GM12873 (cell line): ENCODE measurements around the gene B3GAT2.

Experiments used
- TF ChIP-seq, protein P1 (sequence below): IDR thresholded peaks from 2 replicates; pipeline ENCODE4 v1.5.1; 2012; ENCODE audit warnings: low read depth, mild to moderate bottlenecking, moderate library complexity, low read length, control low read depth; ENCODE audit not compliant: insufficient read depth; ENCODE audit errors: missing control alignments

Gene B3GAT2

DNA sequence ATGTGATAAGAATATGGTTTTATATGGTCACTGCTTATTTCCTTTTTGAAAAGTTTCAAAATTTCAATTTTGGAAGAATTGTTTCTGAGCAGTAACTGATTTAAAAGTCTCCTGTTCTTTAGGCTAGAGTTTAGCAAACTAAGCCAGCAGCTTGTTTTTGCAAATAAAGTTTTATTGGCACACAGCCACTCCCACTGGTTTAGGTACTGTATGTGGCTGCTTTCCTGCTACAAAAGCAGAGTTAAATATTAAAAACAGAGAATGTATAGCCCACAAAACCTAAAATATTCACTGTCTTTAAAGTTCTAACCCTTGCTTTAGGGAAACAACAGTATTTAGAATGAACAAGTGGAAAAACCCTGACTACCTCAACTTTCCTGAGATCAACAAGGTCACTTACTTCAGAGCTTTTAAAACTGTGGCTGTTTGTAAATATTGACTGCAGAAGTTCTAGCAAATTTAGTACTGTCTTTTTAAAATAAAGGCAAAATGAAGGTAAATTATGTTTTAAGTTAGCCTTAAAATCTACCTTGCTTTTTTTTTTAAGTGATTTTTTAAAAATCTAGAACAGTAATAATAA lies 104.1 kb downstream of the B3GAT2 start:
- TF ChIP-seq, protein P1, sequence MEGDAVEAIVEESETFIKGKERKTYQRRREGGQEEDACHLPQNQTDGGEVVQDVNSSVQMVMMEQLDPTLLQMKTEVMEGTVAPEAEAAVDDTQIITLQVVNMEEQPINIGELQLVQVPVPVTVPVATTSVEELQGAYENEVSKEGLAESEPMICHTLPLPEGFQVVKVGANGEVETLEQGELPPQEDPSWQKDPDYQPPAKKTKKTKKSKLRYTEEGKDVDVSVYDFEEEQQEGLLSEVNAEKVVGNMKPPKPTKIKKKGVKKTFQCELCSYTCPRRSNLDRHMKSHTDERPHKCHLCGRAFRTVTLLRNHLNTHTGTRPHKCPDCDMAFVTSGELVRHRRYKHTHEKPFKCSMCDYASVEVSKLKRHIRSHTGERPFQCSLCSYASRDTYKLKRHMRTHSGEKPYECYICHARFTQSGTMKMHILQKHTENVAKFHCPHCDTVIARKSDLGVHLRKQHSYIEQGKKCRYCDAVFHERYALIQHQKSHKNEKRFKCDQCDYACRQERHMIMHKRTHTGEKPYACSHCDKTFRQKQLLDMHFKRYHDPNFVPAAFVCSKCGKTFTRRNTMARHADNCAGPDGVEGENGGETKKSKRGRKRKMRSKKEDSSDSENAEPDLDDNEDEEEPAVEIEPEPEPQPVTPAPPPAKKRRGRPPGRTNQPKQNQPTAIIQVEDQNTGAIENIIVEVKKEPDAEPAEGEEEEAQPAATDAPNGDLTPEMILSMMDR = no peak

DNA sequence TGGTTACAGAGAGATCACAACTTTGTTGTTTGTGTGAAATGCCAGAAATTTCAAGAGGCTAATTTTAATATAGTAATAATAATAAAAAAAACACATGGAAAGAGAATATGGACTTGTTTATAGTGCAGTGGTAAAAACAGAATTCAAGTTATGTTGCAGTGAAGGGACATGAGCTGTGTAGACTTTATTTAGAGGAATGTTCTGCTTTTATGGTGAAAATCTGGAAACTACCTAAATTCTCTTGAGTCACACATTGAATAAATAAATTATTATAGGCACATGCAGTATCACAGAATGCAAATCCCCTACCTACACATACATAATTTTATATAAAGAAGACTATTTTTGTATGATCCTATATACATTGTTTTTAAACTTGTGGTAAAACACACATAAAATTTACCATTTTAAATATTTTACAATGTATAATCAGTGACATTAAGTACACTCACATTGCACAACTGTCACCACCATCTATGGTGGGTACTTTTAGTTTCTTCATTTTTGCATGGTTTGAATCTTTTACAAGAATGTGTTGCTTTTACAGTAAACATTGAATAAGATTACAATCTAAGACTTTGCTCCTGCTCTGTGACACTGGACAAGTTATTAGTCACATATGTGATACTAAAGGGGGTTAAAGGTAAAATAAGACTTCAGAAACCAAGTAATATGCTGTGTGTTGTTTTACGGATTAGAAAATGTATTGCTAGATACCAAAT lies 107.4 kb downstream of the B3GAT2 start:
- TF ChIP-seq, protein P1 = no peak

DNA sequence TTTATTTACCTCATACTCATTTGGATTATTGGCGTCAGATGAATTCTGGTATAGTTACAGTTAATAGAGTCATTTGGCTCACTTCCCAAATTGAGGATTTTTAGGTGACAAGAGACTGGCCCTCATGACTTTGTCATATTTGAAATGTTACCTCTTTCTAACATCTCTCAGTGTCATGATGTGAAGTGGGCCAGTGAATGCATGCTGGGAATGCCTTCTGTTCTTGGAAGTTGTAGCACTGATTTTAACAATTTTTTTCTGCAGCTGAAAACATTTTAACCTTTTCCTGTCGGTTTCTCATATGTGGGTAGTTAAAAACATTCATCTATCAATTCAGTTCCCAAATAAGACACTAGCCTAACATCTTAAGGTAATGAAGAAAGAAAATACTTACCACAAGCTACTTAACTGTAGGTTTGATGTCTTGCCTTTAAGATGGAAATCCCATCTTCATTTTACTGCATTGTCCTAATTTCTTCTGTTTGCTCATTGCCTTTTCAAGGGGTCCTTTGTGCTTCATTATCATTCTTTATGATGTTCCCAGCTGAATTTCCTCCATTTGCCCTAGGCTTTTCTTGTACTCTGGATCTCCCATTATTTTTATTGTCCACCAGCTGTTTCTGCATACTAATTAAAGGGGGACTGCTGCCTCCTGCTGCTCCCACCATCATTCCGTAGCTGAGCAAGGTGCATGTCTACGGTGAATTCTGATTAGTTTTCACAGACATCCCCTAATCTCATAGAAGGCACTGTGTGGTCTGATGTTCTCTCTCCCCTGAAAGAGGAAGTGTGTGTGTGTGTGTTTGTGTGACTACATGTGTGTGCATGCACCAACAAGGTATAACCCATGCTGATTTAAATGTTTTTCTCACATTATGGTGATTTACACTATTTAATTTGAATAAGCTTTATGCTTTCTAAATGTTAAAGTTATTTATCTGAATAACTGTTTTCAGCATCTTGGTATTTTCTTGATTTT lies 109.5 kb downstream of the B3GAT2 start:
- TF ChIP-seq, protein P1 = no peak

DNA sequence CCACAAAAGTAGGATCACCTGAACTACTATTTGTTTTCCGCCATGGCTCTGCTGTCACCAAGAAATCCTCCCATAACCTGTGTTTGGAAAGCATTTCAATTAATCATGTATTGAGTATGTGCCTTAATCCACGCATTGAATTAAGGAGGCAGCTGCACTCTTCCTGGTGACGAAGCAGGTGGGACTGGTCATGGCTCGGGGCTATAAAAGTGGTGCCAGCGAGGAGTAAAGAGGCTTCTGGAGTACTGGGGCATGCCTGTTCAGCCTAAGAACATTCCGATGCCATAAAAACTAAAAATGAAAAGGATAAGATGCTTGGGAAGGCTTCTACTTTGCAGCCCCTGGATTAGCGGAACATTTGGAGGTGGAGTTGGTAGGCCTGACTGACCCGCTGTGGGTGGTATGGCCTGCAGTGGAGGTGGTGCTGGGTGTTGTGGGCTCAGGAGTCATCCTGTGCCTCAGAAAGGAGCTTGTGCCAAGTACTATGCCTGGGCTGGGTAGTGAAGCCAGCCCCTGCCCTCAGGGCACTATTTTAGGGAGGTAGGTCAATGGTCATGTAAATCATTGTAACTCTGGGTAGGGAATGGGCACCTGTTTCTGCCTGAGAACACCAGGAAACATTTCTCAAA lies 110.5 kb downstream of the B3GAT2 start:
- TF ChIP-seq, protein P1 = no peak

DNA sequence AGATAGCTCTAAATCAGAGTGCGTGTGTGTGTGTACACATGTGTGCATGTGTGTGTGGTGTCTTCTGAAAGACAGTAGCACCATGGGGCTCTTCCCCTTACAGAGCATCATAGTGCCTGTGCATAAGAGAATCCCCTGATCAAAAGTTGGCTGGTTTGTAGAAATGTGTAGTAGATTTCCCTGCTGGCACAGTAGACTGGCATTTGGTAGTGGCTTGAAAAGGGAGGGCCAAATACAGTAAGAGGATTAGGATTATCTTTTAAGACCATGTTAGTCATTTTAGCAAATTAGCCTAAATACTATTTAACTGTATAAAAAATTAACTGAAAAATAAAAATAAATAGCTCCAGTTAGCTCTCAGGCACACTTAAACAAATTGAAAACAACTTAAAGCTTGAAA lies 112.6 kb downstream of the B3GAT2 start:
- TF ChIP-seq, protein P1 = no peak

DNA sequence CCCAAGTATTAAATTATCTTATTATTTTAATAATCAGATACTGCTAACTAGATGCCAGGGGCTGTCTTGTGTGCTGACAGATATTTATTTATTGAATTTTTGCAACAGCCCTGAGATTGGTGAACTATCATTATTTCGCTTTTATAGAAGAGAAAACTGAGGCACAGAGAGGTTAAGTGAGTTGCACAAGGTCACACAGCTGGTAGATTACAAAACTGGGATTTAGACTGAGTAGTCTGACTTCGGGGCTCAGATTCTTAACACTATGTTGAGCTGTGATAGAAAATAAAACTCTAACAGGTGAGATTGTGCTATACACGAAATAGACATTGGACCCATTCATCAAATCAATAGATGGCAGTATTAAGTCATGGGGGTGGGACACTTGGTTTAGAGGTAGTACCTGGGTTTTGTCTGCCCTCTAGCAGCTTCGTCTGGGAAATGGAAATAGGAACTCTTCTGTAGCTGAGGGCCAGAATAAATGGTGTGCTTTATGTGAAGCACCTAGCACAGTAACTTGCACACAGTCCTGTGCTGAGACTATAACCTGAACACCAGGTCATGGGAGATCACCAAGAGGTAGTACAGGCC lies 113.4 kb downstream of the B3GAT2 start:
- TF ChIP-seq, protein P1 = no peak
